Caco-2 (cell line): ENCODE data around the gene ZNF425. TPM values are rescaled to one million over a fixed set of nuclear protein-coding genes. Genes with fewer than 3 reads are reported as not detected.

Experiments used
- BruUV-seq: library from RNA; stranded (reverse); fragments of 400-500 nt; replicated peaks from 2 replicates; lab custom pipeline; 2021; lab: Mats Ljungman, UMichigan
- CTCF ChIA-PET: fragments of 300-600 bp; sonication (Branson Sonifier 250); formaldehyde crosslinking; loops from one replicate; lab custom pipeline; 2022; ENCODE audit warnings: antibody characterized with exemption; lab: Charles Lee
- POLR2A ChIA-PET: fragments of 300-600 bp; sonication (Branson Sonifier 250); formaldehyde crosslinking; loops from one replicate; lab custom pipeline; 2022; ENCODE audit warnings: antibody characterized with exemption; lab: Charles Lee
- DNase-seq, 2 experiments: peaks; one replicate each; pipeline versions ENCODE4 v3.0.0 to v3.0.0-alpha.2; 2020 to 2022
- H3K27me3 ChIP-seq: replicated peaks from 2 replicates; pipeline ENCODE4 v1.6.0; 2011; ENCODE audit warnings: low read length; ENCODE audit not compliant: control insufficient read depth, insufficient read depth
- H3K36me3 ChIP-seq: 2 replicates; pipeline ENCODE4 v1.5.1; 2011; ENCODE audit warnings: low read length; ENCODE audit not compliant: control insufficient read depth, insufficient read depth
- H3K4me1 ChIP-seq: fragments of 250-450 bp; sonication (Bioruptor Pico); 2 replicates; pipeline ENCODE4 v1.5.1; 2020; ENCODE audit warnings: mild to moderate bottlenecking
- H3K4me3 ChIP-seq: 2 replicates; pipeline ENCODE4 v1.5.1; 2011; ENCODE audit warnings: low read depth, mild to moderate bottlenecking, control low read depth, low read length
- H3K9me3 ChIP-seq: fragments of 250-450 bp; sonication (Bioruptor Pico); 2 replicates; pipeline ENCODE4 v1.5.1; 2020; ENCODE audit warnings: mild to moderate bottlenecking, moderate library complexity
- H3K27ac Mint-ChIP-seq: one replicate; pipeline ENCODE4 v1.8.0; 2022; ENCODE audit warnings: mixed read lengths; ENCODE audit not compliant: unreplicated experiment
- H3K27me3 Mint-ChIP-seq: one replicate; pipeline ENCODE4 v1.8.0; 2022; ENCODE audit warnings: mixed read lengths; ENCODE audit not compliant: insufficient read depth, unreplicated experiment
- H3K36me3 Mint-ChIP-seq: one replicate; pipeline ENCODE4 v1.8.0; 2022; ENCODE audit warnings: mild to moderate bottlenecking, mixed read lengths; ENCODE audit not compliant: insufficient read depth, unreplicated experiment
- H3K4me1 Mint-ChIP-seq: one replicate; pipeline ENCODE4 v1.8.0; 2022; ENCODE audit warnings: low read depth, mixed read lengths; ENCODE audit not compliant: unreplicated experiment
- H3K4me3 Mint-ChIP-seq: one replicate; pipeline ENCODE4 v1.8.0; 2022; ENCODE audit warnings: mild to moderate bottlenecking, moderate library complexity, mixed read lengths; ENCODE audit not compliant: unreplicated experiment
- H3K9me3 Mint-ChIP-seq: one replicate; pipeline ENCODE4 v1.8.0; 2022; ENCODE audit warnings: mixed read lengths; ENCODE audit not compliant: unreplicated experiment
- CTCF ChIP-seq, 2 experiments: fragments of 200-600 bp in 1 of 2; IDR thresholded peaks; 1 replicate in 1 of 2; 2 replicates in 1 of 2; pipeline versions ENCODE4 v1.5.1 to v1.8.0; 2011 to 2022; ENCODE audit warnings: antibody characterized with exemption in 1 of 2, control low read depth in 1 of 2, inconsistent platforms in 1 of 2, low read depth in 1 of 2, low read length in 1 of 2, mild to moderate bottlenecking in 1 of 2, moderate library complexity in 1 of 2; ENCODE audit not compliant: insufficient read depth in 1 of 2, severe bottlenecking in 1 of 2, unreplicated experiment in 1 of 2
- intact Hi-C: fragments of 100-400 bp; cut with micrococcal nuclease; formaldehyde crosslinking; loops from one replicate; pipeline ENCODE4 v1.10.0; 2022; ENCODE audit not compliant: unreplicated experiment
- total RNA-seq: library from RNA; stranded (reverse); gene quantifications from 2 replicates; pipeline ENCODE4 v1.2.3, GENCODE V29; 2022

Gene ZNF425
- total RNA-seq, 1 experiment from 2014 or later, result 4.0 TPM

DNA sequence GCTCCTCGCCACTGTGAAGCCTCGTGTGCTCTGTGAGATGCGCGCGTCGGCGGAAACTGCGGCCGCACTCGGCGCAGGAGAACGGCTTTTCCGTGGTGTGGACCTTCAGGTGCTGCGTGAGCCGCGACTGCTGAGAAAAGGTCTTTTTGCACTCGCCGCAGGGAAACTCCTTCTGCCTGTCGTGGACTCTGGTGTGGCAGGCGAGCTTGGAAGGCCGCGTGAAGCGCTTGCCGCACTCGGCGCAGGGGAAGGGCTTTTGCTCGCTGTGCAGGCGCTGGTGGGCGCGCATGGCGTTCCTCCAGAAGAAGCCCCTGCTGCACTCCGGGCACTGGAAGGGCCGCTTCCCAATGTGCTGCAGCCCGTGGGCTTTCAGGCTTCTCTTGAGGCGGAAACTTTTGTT lies 21.9 kb downstream of the ZNF425 start:
- Histone ChIP-seq H3K27me3 (no peaks in the 10 kb centered on the region), H3K9me3 (no peaks in the 10 kb centered on the region), H3K4me1 (no peaks in the 10 kb centered on the region), H3K4me3 (no peak overlapping the region), H3K36me3 (no peaks in the 10 kb centered on the region)
- no peak for DNase-seq
- Mint-ChIP-seq H3K27ac (no peak overlapping the region), H3K27me3 (no peaks in the 10 kb centered on the region), H3K36me3 (no peaks in the 10 kb centered on the region), H3K4me1 (peaks cover 6% of the 10 kb centered on the region), H3K4me3 (no peak overlapping the region), H3K9me3 (no peaks in the 10 kb centered on the region)
- CTCF ChIA-PET, result no interaction called here
- TF ChIP-seq CTCF (IDR thresholded peaks at IDR 0.05; ENCODE audit: insufficient read depth in 1 of 2, low read depth in 1 of 2, low read length in 1 of 2, severe bottlenecking in 1 of 2, unreplicated experiment in 1 of 2), result no peak
- intact Hi-C loops, result no loop called here
- no TSS peak for BruUV-seq
- POLR2A ChIA-PET, result no interaction called here

DNA sequence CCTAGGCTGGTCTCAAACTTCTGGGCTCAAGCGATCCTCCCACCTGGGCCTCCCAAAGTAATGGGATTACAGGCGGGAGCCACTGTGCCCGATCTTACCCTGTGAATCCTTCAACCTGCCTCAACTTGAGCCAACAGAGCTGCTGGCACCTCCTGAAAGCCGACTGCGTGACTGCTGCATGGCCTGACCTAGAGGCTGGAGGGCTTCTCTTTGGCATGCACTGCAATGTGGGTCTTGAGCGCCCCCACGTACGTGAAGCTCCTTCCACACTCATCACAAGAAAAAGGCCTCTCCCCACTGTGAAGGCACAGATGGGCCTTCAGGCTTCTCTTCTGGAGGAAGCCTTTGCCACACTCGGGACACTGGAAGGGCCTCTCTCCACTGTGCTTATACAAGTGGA lies 22.7 kb downstream of the ZNF425 start:
- CTCF ChIA-PET, result no interaction called here
- Mint-ChIP-seq H3K27me3 (no peaks in the 10 kb centered on the region), H3K4me1 (peaks cover 6% of the 10 kb centered on the region), H3K27ac (no peak overlapping the region), H3K9me3 (no peaks in the 10 kb centered on the region), H3K36me3 (no peaks in the 10 kb centered on the region), H3K4me3 (no peak overlapping the region)
- POLR2A ChIA-PET, result no interaction called here
- no peak for DNase-seq
- no peaks in the 10 kb centered on the region for H3K36me3 ChIP-seq
- H3K4me3 ChIP-seq, result no peak overlapping the region
- intact Hi-C loops, result no loop called here
- BruUV-seq, result no TSS peak
- no peak for TF ChIP-seq CTCF (IDR thresholded peaks at IDR 0.05; ENCODE audit: insufficient read depth in 1 of 2, low read depth in 1 of 2, low read length in 1 of 2, severe bottlenecking in 1 of 2, unreplicated experiment in 1 of 2)
- H3K9me3 ChIP-seq, result no peaks in the 10 kb centered on the region
- H3K27me3 ChIP-seq, result no peaks in the 10 kb centered on the region
- H3K4me1 ChIP-seq, result no peaks in the 10 kb centered on the region

- Histone ChIP-seq H3K36me3 (no peaks in the 10 kb centered on the region), H3K9me3 (no peaks in the 10 kb centered on the region), H3K27me3 (no peaks in the 10 kb centered on the region), H3K4me3 (no peak overlapping the region), H3K4me1 (no peaks in the 10 kb centered on the region)
- Mint-ChIP-seq H3K4me3 (no peak overlapping the region), H3K36me3 (no peaks in the 10 kb centered on the region), H3K4me1 (peaks cover 6% of the 10 kb centered on the region), H3K27me3 (no peaks in the 10 kb centered on the region), H3K9me3 (no peaks in the 10 kb centered on the region), H3K27ac (no peak overlapping the region)
- ChIA-PET POLR2A (no interaction called here), CTCF (no interaction called here)
- DNase-seq, result no peak
- no peak for TF ChIP-seq CTCF (IDR thresholded peaks at IDR 0.05; ENCODE audit: insufficient read depth in 1 of 2, low read depth in 1 of 2, low read length in 1 of 2, severe bottlenecking in 1 of 2, unreplicated experiment in 1 of 2)
- BruUV-seq, result no TSS peak
- intact Hi-C loops, result no loop called here
Measured at GRCh38 chr7:149102666-149103065, 23.5 kb downstream of the ZNF425 start.
